ENCODE measurements around the gene SERINC5. TPM values are rescaled to one million over a fixed set of nuclear protein-coding genes. Genes with fewer than 3 reads are reported as not detected.

Gene SERINC5
- total RNA-seq, 4 donors from 2014 or later, result 6.5 to 9.3 (median 8.8) TPM

DNA sequence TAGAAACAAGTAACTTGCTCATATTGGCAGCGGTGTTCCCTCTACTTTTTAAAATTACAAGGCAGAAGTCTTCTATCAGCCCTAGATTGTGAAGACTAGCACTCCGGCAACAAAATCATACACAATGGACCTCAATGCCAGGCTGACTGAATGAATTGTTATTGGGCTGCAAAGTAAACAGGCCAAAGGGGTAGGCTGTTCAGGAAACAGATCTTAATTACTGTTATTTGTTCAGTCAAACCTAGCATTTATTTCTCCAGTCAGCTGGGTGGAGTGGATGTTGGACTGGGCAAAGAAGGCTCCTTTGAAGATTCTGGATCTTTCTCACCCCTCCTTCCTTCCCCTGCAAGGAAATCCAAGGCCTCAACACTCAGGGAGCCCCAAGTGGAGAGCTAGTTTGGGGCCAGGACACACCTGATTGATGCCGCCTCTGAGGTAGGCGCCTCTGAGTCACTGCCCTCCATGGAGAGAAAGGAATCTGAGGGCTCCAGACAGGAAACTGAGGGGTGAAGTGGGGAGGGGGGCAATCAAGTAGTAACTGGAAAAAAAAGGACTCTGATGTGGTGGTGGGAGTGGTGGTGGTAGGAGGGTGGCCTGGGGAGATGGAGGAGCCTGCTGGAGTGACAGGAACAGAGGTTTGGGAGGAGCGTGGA is 35.5 kb downstream of the SERINC5 start:
- Histone ChIP-seq H3K27me3 (no peaks in the 10 kb centered on the region), H3K27ac (no peak overlapping the region), H3K9me3 (no peaks in the 10 kb centered on the region), H3K36me3 (no peaks in the 10 kb centered on the region), H3K4me3 (no peak overlapping the region), H3K4me1 (peaks cover 0 to 25% (median 0%) of the 10 kb centered on the region in 3 donors)
- ATAC-seq, result no peak
- 89 to 93% methylated on average over 2 to 3 of the region's 5 CpGs for WGBS, 2 donors (ENCODE audit: low coverage in 1 of 2)
- TF ChIP-seq EP300 (IDR thresholded peaks at IDR 0.05) (no peak), POLR2A (IDR thresholded peaks at IDR 0.05) (no peak), POLR2AphosphoS5 (IDR thresholded peaks at IDR 0.05) (no peak)
- TF ChIP-seq, protein P1, sequence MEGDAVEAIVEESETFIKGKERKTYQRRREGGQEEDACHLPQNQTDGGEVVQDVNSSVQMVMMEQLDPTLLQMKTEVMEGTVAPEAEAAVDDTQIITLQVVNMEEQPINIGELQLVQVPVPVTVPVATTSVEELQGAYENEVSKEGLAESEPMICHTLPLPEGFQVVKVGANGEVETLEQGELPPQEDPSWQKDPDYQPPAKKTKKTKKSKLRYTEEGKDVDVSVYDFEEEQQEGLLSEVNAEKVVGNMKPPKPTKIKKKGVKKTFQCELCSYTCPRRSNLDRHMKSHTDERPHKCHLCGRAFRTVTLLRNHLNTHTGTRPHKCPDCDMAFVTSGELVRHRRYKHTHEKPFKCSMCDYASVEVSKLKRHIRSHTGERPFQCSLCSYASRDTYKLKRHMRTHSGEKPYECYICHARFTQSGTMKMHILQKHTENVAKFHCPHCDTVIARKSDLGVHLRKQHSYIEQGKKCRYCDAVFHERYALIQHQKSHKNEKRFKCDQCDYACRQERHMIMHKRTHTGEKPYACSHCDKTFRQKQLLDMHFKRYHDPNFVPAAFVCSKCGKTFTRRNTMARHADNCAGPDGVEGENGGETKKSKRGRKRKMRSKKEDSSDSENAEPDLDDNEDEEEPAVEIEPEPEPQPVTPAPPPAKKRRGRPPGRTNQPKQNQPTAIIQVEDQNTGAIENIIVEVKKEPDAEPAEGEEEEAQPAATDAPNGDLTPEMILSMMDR (IDR thresholded peaks at IDR 0.05), result no peak

DNA sequence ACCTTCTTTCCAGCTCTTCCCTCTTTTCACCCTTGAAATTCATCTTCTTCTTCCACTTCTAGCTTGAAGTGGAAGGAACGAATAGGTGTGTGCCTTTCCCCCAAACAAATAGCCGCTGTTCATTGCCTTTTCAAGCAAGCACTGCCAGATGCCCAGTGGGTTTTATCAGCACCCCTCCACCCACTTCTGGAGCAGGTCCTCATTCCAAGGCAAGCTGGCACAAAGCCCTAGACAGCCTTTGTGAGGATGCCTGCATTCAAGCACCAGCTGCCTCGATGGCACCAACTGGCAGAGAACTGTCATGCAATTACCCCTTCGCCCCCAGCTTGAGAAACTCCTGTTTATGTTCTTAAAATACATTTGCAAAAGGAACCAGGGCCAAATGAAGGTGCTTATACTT is 36.5 kb downstream of the SERINC5 start:
- no peak overlapping the region for H3K27ac ChIP-seq
- H3K36me3 ChIP-seq, result no peaks in the 10 kb centered on the region
- no peaks in the 10 kb centered on the region for H3K9me3 ChIP-seq
- WGBS, 2 donors (ENCODE audit: low coverage in 1 of 2), result 80 to 84% methylated on average over 1 to 3 of the region's 4 CpGs
- TF ChIP-seq POLR2A (IDR thresholded peaks at IDR 0.05), result no peak
- TF ChIP-seq, protein P1 (IDR thresholded peaks at IDR 0.05), result no peak
- no peak for TF ChIP-seq EP300 (IDR thresholded peaks at IDR 0.05)
- TF ChIP-seq POLR2AphosphoS5 (IDR thresholded peaks at IDR 0.05), result no peak
- peaks cover 0 to 25% (median 0%) of the 10 kb centered on the region in 3 donors for H3K4me1 ChIP-seq
- no peaks in the 10 kb centered on the region for H3K27me3 ChIP-seq
- ATAC-seq, result no peak
- H3K4me3 ChIP-seq, result no peak overlapping the region

DNA sequence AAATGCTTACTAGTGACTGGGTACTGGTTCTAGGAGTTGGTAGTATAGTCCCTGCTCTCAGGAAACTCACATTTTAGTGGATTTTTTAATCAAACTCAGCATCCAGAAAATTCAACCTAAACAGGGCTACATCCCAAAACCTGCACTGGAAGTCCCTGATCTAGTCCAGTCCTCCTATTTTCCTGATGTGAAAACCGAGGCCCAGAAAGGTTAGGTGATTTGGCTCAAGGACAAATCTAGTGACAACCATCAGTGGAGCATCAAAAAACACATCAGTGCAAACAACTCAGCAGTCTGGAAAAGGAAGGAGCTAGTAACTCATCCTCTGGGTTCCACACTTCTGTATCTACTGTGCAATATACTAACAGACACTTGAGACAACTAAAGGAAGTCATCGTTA is 38.2 kb downstream of the SERINC5 start:
- Histone ChIP-seq H3K9me3 (no peaks in the 10 kb centered on the region), H3K36me3 (no peaks in the 10 kb centered on the region), H3K27ac (peak overlapping the region in 2 of 4 donors; percentile 11 to 18), H3K27me3 (no peaks in the 10 kb centered on the region), H3K4me3 (no peak overlapping the region), H3K4me1 (peaks cover 0 to 25% (median 0%) of the 10 kb centered on the region in 3 donors)
- TF ChIP-seq POLR2AphosphoS5 (IDR thresholded peaks at IDR 0.05), result no peak
- ATAC-seq, result no peak
- 35 to 74% methylated on average over 2 of the region's 2 CpGs for WGBS, 2 donors (ENCODE audit: low coverage in 1 of 2)

DNA sequence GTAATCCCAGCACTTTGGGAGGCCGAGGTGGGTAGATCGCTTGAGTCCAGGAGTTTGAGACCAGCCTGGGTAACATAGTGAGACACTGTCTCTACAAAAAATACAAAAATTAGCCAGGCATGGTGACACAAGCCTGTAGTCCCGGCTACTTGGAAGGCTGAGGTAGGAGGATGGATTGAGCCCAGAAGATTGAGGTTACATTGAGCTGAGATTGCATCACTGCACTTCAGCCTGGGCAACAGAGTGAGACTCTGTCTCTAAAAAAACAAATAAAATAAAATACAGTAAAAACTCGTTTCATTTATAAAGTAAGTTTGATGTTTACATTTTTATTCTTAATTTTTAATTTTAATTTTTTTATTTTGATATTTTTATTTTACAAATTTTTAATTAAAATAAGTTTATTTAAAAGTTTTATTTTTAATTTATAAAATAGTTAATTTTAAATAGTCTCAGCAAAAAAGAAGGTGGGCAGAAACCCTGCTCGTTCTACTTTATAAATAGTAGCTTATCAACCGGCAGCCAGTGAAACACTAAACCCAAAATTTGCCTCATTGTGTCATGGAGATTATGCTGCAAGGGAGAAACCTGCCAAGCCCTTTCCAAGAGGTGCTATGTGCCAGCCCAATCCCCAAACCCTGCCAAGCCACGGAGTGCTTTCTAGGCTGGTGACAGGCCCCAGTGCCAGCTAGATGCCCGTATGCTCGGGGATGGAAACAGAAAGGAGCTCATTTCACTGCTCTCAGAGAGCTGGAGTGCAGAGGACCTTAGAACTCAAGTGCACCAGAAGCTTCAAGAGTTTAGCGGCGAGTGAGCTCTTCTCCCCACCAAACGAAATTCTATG is 38.9 kb downstream of the SERINC5 start:
- ATAC-seq, result peak; percentile 79
- WGBS, 2 donors (ENCODE audit: low coverage in 1 of 2), result 43 to 61% methylated on average over 7 to 11 of the region's 12 CpGs
- Histone ChIP-seq H3K27ac (peak overlapping the region in 2 of 4 donors; percentile 11 to 18), H3K4me3 (no peak overlapping the region), H3K36me3 (no peaks in the 10 kb centered on the region), H3K4me1 (peaks cover 0 to 25% (median 0%) of the 10 kb centered on the region in 3 donors), H3K9me3 (no peaks in the 10 kb centered on the region), H3K27me3 (no peaks in the 10 kb centered on the region)
- no peak for TF ChIP-seq EP300 (IDR thresholded peaks at IDR 0.05)
- TF ChIP-seq POLR2AphosphoS5 (IDR thresholded peaks at IDR 0.05), result peak; percentile 80

DNA sequence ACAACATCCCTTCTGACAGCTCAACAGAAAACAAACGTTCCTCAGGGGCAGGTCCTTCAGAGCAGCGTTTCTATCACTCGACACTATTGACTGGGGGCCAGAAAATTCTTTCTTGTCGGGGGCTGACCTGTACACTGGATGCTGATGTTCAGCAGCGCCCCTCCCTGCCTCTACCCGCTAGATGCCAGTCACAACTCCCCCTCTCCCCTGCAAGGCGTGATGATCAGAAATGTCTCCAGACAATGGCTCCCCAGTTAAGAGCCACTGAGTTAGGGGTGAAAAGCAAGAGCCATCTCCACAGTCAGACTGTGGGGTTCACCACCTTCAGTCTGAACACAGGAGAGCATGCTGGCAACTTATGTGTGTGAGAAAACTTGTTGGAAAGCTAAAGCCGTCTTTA is 39.8 kb downstream of the SERINC5 start:
- TF ChIP-seq, protein P1 (IDR thresholded peaks at IDR 0.05), result no peak
- TF ChIP-seq POLR2AphosphoS5 (IDR thresholded peaks at IDR 0.05) (no peak), EP300 (IDR thresholded peaks at IDR 0.05) (no peak), POLR2A (IDR thresholded peaks at IDR 0.05) (no peak)
- WGBS, 2 donors (ENCODE audit: low coverage in 1 of 2), result 58 to 63% methylated on average over 2 to 6 of the region's 8 CpGs
- Histone ChIP-seq H3K36me3 (no peaks in the 10 kb centered on the region), H3K9me3 (no peaks in the 10 kb centered on the region), H3K27ac (peak overlapping the region in 1 of 4 donors; percentile 18), H3K4me1 (peaks cover 0 to 25% (median 0%) of the 10 kb centered on the region in 3 donors), H3K4me3 (no peak overlapping the region), H3K27me3 (no peaks in the 10 kb centered on the region)
- no peak for ATAC-seq

All from gastroesophageal sphincter (tissue), 4 donors.